DMS114 treated with DMSO at 0.1 percent for 48 hours (cell line): ENCODE results near the gene TMEM248.
"Not testable (repeated sequence)": the region's sequence is repeated elsewhere in the genome, so short reads cannot be mapped to it uniquely, and the experiment has no call there.

Experiments used
- DNase-seq: peaks from one replicate; lab custom pipeline; 2025; ENCODE audit not compliant: unreplicated experiment; lab: John Stamatoyannopoulos, UW

The TMEM248 gene

GRCh38 chr7:66996444-66997191 is 75.6 kb downstream of the TMEM248 start, which contains the start of gene TYW1:
TYW1 (plus strand) TSS chr7:66996833; CDS start chr7:66996979, 146 bp downstream.
- peak; percentile 93 for DNase-seq

GRCh38 chr7:67000601-67001258 is 79.7 kb downstream of the TMEM248 start:
- peak; percentile 14 for DNase-seq

DNA sequence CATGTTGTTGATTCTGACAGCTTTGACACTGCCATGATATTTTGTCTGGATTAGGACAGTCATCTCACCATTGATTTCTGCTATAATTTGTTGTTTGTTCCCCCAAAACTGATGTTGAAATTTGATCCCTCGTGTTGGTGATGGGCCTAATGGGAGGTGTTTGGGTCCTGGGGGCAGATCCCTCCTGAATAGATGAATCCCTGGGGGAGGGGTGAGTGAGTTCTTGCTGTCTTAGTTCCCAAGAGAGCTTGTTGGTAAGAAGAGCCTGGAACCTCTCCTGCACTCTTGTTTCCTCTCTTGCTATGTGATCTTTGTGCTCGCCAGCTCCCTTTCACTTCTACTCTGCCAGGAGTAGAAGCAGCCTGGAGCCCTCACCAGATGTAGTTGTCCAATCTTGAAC is 83.1 kb downstream of the TMEM248 start:
- not testable (repeated sequence) for DNase-seq

- no peak for DNase-seq
Measured at GRCh38 chr7:67006965-67007364, 85.9 kb downstream of the TMEM248 start.
